Stimulated activated CD4-positive, alpha-beta T cell treated with anti-CD3 and anti-CD28 coated beads, Interleukin-4, amount 100 ng/mL, for 48 hours (primary cell): ENCODE results near the gene MTERF2.
A peak's percentile ranks its signal among the peaks of the same experiment; 100 is the strongest.
"Not testable (repeated sequence)": the region's sequence is repeated elsewhere in the genome, so short reads cannot be mapped to it uniquely, and the experiment has no call there.

Experiments
- DNase-seq, 2 donors: peaks; one replicate each; pipeline ENCODE4 v3.0.0-alpha.2; 2020; ENCODE audit warnings: low read depth in 2 of 2

Gene MTERF2, protein sequence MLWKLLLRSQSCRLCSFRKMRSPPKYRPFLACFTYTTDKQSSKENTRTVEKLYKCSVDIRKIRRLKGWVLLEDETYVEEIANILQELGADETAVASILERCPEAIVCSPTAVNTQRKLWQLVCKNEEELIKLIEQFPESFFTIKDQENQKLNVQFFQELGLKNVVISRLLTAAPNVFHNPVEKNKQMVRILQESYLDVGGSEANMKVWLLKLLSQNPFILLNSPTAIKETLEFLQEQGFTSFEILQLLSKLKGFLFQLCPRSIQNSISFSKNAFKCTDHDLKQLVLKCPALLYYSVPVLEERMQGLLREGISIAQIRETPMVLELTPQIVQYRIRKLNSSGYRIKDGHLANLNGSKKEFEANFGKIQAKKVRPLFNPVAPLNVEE

GRCh38 chr12:106986625-106987389 is at the start of gene MTERF2:
MTERF2 (minus strand) TSS chr12:106987146; CDS start chr12:106978714, 8,432 bp downstream.
- DNase-seq = peak; percentile 67 to 77

DNA sequence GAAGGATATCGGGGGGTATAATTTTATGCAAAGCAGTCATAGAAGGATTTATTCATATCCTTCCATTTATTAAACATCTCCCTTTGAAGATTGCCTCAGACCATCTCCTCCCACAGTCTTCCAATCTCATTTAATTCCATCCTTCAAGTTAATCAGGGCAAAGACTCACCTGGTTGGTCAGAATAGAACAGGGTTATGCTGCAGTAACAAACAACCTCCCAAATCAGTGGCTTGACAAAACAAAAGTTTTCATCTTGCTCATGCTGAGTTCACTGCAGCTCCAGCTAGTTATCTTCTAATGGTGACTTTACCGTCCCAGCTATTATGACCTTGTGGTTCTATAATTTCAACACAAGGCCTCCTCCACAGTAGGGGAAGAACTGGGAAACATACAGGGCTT is 48.8 kb upstream of the MTERF2 start:
- DNase-seq = no peak

GRCh38 chr12:107033758-107034739 is 47.1 kb upstream of the MTERF2 start:
- DNase-seq = no peak

DNA sequence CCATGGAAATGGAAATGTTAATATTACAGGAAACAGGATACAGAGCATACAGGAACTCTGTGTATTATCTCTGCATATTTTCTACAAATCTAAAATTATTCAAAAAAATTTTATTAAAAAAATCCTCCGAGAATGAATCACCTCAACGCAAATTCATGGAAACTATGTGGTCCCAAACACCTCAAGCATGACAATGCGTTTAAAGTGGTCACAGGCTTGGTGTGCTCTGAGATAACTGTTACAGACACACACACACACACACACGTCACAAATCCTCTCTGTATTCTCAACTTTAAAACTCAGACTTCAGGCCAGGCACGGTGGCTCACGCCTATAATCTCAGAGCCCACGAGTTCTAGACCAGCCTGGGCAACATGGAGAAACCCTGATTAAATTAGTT is 45.3 kb upstream of the MTERF2 start:
- DNase-seq = no peak

GRCh38 chr12:107031061-107031460 is 44.1 kb upstream of the MTERF2 start:
- DNase-seq = no peak

GRCh38 chr12:107029081-107029480 is 42.1 kb upstream of the MTERF2 start:
- DNase-seq = no peak

DNA sequence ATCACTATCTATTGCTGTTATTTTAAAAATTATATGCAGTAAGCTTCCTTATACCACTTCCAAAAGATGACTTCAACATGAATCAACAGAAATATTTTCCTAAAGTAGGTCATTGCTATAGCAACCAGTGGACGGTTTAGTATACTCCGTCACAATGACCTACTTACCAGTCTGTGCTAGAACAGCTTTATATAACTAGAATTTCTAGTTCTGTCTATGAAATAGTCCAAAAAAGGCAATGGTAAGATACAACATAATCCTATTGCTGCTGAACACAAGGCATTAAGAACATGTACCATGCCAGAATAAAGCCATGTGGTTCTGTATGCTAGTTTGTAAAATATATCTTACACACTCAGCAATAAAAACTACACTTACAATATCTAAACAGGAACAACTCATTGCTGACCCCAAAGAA is 40.7 kb upstream of the MTERF2 start:
- no peak for DNase-seq

GRCh38 chr12:107026806-107027635 is 40.1 kb upstream of the MTERF2 start:
- no peak for DNase-seq

- DNase-seq = not testable (repeated sequence)
These were observed 39.4 kb upstream of the MTERF2 start for GRCh38 chr12:107026356-107026755.

GRCh38 chr12:107025671-107026070 is 38.7 kb upstream of the MTERF2 start:
- DNase-seq = no peak

- DNase-seq = no peak
These were observed 32.6 kb upstream of the MTERF2 start for GRCh38 chr12:107019546-107019945.

- no peak for DNase-seq
These were observed 30.1 kb upstream of the MTERF2 start for GRCh38 chr12:107017042-107017441.

DNA sequence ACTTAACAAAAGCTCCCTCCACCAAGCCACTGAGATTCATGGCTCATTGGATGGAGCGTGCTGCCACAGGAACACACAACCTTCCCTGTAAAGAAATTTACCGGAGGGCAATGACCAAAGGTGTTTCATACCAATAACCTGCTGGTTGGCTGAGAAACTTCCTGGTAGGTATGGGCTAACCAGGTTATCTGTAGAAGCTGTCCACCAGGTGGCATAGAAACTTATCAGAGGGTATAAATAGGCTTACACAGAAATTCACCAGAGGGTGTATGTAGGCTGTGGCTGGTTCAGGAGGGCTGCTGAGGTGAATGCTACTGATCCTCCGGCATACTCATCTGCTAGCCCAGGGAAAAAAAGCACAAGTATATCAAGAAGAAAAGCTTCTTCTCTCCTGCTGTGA is 27.1 kb upstream of the MTERF2 start:
- DNase-seq = no peak

DNA sequence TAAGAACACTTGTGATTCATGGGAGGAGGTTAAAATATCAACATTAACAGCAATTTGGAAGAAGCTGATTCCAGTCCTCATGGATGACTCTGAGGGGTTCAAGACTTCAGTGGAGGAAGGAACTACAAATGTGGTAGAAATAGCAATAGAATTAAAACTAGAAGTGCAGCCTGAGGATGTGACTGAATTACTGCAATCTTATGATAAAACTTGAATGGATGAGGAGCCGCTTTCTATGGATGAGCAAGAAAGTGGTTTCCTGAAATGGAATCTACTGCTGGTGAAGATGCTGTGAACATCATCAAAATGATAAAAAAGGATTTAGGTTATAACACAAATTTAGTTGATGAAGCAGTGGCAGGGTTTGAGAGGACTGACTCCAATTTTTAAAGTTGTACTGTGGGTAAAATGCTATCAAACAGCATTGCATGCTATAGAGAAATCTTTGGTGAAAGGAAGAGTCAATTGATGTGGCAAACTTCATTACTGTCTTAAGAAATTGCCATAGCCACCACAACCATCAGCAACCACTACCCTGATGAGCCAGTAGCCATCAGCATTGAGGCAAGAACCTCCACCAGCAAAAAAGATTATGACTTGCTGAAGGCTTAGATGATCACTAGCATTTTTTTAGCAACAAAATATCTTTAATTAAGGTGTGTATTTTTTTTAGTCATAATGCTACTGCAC is 25.9 kb upstream of the MTERF2 start:
- DNase-seq = no peak

DNA sequence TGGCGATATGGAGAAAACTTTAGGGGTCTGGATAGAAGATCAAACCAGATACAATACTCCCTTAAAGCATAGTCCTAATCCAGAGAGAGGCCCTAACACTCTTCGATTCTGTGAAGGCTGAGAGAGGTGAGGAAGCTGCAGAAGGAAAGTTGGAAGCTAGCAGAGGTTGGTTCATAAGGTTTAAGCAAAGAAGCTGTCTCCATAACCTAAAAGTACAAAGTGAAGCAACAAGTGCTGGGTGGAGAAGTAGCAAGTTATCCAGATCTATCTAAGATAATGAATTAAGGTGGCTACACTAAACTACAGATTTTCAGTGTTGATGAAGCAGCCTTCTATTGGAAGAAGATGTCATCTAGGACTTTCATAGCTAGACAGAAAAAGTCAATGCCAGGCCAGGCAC is 24.6 kb upstream of the MTERF2 start:
- no peak for DNase-seq

DNA sequence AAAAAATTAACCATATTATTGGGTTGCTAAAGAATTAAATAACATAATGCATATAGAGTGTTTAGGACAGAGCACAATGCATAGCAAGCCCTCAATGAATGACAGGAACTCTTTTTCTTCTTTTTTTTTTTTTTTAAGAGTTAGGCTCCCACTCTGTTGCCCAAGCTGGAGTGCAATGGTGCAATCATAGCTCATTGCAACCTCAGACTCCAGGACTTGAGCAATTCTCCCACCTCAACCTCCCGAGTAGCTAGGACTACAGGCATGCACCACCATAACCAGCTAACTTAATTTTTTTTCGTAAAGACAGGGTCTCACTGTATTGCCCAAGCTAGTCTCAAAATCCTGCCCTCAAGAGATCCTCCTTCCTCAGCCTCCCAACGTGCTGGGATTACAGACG is 20.5 kb upstream of the MTERF2 start:
- DNase-seq = no peak

- not testable (repeated sequence) for DNase-seq
These were observed 15.7 kb upstream of the MTERF2 start for GRCh38 chr12:107002665-107003064.

- no peak for DNase-seq
These were observed 12.5 kb upstream of the MTERF2 start for GRCh38 chr12:106999446-106999845.

DNA sequence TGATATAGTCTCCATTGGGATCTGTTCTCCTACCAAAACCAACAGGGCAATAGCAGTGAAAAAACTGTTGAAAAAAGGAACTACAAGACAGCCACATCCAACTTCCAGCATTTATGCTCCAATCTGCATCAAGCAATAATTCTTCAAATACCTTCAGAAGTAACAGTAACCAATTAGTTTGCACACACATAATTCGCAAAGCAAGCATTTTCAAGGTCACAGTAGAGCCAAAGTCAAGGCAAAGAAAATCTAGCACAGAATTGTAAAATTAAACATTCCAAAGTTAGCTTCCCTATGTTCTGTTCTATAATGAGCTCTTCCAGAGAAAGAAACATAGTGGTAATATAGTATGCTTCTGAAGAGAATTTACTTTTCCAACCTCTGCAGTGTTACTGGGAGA is 11.0 kb upstream of the MTERF2 start:
- DNase-seq = no peak

DNA sequence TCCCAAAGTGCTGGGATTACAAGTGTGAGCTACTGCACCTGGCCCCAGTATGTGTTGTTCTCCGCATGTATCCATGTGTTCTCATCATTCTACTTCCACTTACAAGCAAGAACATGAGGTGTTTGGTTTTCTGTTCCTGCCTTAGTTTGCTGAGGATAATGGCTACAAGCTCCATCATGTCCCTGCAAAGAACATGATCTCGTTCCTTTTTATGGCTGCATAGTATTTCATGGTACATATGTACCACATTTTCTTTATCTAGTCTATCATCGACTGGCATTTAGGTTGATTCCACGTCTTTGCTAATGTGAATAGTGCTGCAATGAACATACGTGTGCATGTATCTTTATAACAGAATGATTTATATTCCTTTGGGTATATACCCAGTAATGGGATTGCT is 9.2 kb upstream of the MTERF2 start:
- not testable (repeated sequence) for DNase-seq
